Ovary (tissue), 9 donors: ENCODE data around the gene ARHGAP22. TPM values are rescaled to one million over a fixed set of nuclear protein-coding genes. Genes with fewer than 3 reads are reported as not detected.

Source experiments
- DNase-seq, 5 donors: peaks; one replicate each; pipeline ENCODE4 v3.0.0-alpha.2; 2019 to 2020
- H3K27ac ChIP-seq, 2 donors: fragments of 200-600 bp; one replicate each; pipeline versions ENCODE4 v1.5.1 to v1.8.0; 2019 to 2022
- H3K27me3 ChIP-seq: fragments of 200-600 bp; one replicate; pipeline ENCODE4 v1.8.0; 2022
- H3K36me3 ChIP-seq: fragments of 200-600 bp; sonication (generic); one replicate; pipeline ENCODE4 v1.5.1; 2019
- H3K4me1 ChIP-seq: one replicate; pipeline ENCODE4 v1.8.1; 2013; ENCODE audit warnings: mild to moderate bottlenecking, moderate library complexity; ENCODE audit not compliant: insufficient read depth
- H3K4me3 ChIP-seq: fragments of 200-600 bp; sonication (generic); one replicate; pipeline ENCODE4 v1.5.1; 2017
- H3K9me3 ChIP-seq, 2 donors: fragments of 200-600 bp in 1 of 2; sonication (generic) in 1 of 2; one replicate each; pipeline versions ENCODE4 v1.5.1 to v1.8.1; 2013 to 2019; ENCODE audit warnings: mild to moderate bottlenecking in 1 of 2, moderate library complexity in 1 of 2
- CTCF ChIP-seq, 3 donors: fragments of 450-650 bp in 2 of 3; fragments of 200-600 bp in 1 of 3; IDR thresholded peaks; one replicate each; pipeline versions ENCODE4 v1.5.1 to v1.8.0; 2016 to 2022; ENCODE audit warnings: antibody characterized with exemption in 3 of 3, mild to moderate bottlenecking in 1 of 3
- EP300 ChIP-seq: sonication (generic); formaldehyde crosslinking; IDR thresholded peaks from one replicate; pipeline ENCODE4 v1.6.1; 2017; ENCODE audit warnings: antibody characterized with exemption
- POLR2A ChIP-seq: fragments of 450-650 bp; IDR thresholded peaks from one replicate; pipeline ENCODE4 v1.6.1; 2017; ENCODE audit warnings: antibody characterized with exemption, mild to moderate bottlenecking, moderate library complexity
- WGBS, 3 donors: extraction: QIAGEN DNeasy Blood & Tissue Kit in 1 of 3; methylation state at CpG; one replicate each; pipeline versions ENCODE4 v1.1.5 to v1.1.7; 2013 to 2017; 5-methylcytosine and 5-hydroxymethylcytosine counted together
- intact Hi-C, 4 donors: fragments of 100-400 bp; cut with DNase I; formaldehyde crosslinking; loops; one replicate each; pipeline versions ENCODE4 v1.11.0 to v1.15.1; 2022 to 2023
- polyA plus RNA-seq, 2 donors: library from polyadenylated mRNA; stranded (reverse); fragments of 200-250 nt in 1 of 2; fragments of 350-450 nt in 1 of 2; fragmentation: Illumina TruSeq in 1 of 2; extraction: RNeasy Lipid Tissue Mini Kit (QIAGEN cat#74804) in 1 of 2; gene quantifications; one replicate each; pipeline ENCODE4 v1.2.3, GENCODE V29; 2013 to 2014
- total RNA-seq, 7 donors: library from RNA; depleted of rRNA in 2 of 7; stranded (reverse); fragments of >200 nt in 2 of 7; fragmentation: NEBNext Ultra II Directional in 3 of 7; extraction: Animal tissue kit (Norgen Biotek cat#: 25700) in 3 of 7; gene quantifications; one replicate each; pipeline versions ENCODE4 v1.1.0 to v1.2.4, GENCODE V29; 2016 to 2023
- donor health status: DM: no; HTN: no; CAD: no; lungs with moderate emphysema.
- donor health status: DM: no; HTN: no; CAD: no.
- donor health status: Bipolar disorder and iron deficiency.
- donor health status: DM: yes; HTN: yes; CAD: no.
- donor health status: DM: no; HTN: no; CAD: no.
- donor health status: DM: yes; HTN: yes; CAD: no.

ARHGAP22 gene
- total and polyA plus RNA-seq, 9 donors, result 3.9 to 14.3 (median 5.7) TPM

DNA sequence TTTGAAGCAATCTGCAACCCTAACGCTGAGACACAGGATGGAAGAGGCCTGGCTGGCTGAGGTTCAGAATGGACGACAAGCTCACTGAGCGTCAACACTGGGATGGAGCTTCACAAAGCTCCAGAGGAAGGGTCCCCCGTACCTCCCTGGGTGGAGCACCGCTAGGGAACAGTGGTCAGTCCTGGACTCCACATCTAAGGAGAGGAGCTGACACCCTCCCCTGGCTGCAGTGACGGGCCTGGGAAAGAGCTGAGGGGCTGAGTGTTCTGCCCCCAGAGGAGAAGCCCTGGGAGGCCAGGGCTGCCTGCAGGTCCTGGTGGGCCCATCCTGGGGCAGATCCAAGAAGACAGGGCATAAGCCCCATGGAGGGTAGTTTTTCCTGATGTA, 146.2 kb downstream of the ARHGAP22 start:
- WGBS, 3 donors, result 76 to 80% (median 76%) methylated on average over 6 of the region's 6 CpGs
- Histone ChIP-seq H3K4me3 (no peak overlapping the region), H3K27me3 (no peaks in the 10 kb centered on the region), H3K4me1 (peaks cover 23% of the 10 kb centered on the region), H3K9me3 (no peaks in the 10 kb centered on the region), H3K36me3 (no peaks in the 10 kb centered on the region), H3K27ac (no peak overlapping the region)
- peak in 1 of 5 donors; percentile 20 for DNase-seq
- intact Hi-C loops, result no loop called here
- TF ChIP-seq CTCF (IDR thresholded peaks at IDR 0.05) (no peak), EP300 (no peak), POLR2A (no peak)

GRCh38 chr10:48457949-48458661, 146.8 kb downstream of the ARHGAP22 start:
- no peak overlapping the region for H3K27ac ChIP-seq
- no peaks in the 10 kb centered on the region for H3K9me3 ChIP-seq
- intact Hi-C loops, result no loop called here
- H3K27me3 ChIP-seq, result no peaks in the 10 kb centered on the region
- no peak overlapping the region for H3K4me3 ChIP-seq
- peak in 1 of 5 donors; percentile 16 for DNase-seq
- no peaks in the 10 kb centered on the region for H3K36me3 ChIP-seq
- 77 to 80% (median 80%) methylated on average over 5 of the region's 5 CpGs for WGBS, 3 donors
- TF ChIP-seq EP300 (no peak), CTCF (IDR thresholded peaks at IDR 0.05) (no peak), POLR2A (no peak)
- peaks cover 20% of the 10 kb centered on the region for H3K4me1 ChIP-seq

GRCh38 chr10:48456808-48457761, 147.8 kb downstream of the ARHGAP22 start:
- Histone ChIP-seq H3K9me3 (no peaks in the 10 kb centered on the region), H3K27me3 (no peaks in the 10 kb centered on the region), H3K36me3 (no peaks in the 10 kb centered on the region), H3K4me1 (peaks cover 24% of the 10 kb centered on the region), H3K4me3 (no peak overlapping the region), H3K27ac (no peak overlapping the region)
- TF ChIP-seq CTCF (IDR thresholded peaks at IDR 0.05) (no peak), EP300 (no peak), POLR2A (no peak)
- 77 to 83% (median 79%) methylated on average over 24 of the region's 24 CpGs for WGBS, 3 donors
- DNase-seq, result peak in 2 of 5 donors; percentile 30 to 34
- intact Hi-C loops, result no loop called here

- Histone ChIP-seq H3K27me3 (no peaks in the 10 kb centered on the region), H3K36me3 (no peaks in the 10 kb centered on the region), H3K27ac (no peak overlapping the region), H3K4me1 (peaks cover 24% of the 10 kb centered on the region), H3K9me3 (no peaks in the 10 kb centered on the region), H3K4me3 (no peak overlapping the region)
- intact Hi-C loops, result no loop called here
- DNase-seq, result peak; percentile 59 to 84 (median 70)
- no peak for TF ChIP-seq EP300
- no peak for TF ChIP-seq POLR2A
- no peak for TF ChIP-seq CTCF (IDR thresholded peaks at IDR 0.05)
- 24 to 32% (median 30%) methylated on average over 9 of the region's 9 CpGs for WGBS, 3 donors
These were observed 148.5 kb downstream of the ARHGAP22 start for GRCh38 chr10:48456361-48456804.
